Measurements from ENCODE around the gene AKAP12.

Gene AKAP12

DNA sequence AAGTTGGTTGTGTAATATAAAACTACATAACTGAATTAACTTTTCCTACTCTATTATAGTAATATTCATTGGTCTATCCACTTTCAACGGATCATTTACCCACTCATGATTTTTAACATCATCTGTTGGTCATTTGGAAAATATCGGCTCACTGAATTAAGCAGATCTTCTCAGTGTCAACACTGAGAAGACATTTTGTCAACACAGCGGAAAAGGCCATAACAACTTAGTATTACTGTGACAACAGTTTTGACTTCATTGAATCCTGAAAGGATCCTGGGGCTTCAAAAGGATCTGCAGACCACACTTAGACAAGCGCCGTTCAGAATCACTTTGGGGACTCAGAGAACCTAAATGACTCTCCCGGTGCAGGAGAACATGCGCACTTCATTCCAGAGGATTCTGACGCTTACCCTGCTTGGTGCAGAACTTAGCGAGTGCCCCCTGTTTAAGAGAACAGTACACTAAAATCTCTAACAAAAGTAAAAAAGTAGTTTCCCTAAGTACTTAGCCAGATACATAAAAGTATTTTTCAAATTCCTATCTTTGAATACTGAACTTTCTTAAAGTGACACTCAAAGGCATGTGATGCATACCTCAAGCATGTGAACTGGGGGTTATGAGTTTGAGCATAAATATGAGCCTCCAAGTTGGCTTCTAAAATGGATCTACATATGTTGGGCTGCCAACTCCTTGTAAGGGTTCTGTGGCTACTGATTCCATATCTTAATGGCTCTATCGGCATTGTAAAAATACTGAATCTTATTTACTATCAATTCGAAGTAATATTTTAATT lies 147.6 kb downstream of the AKAP12 start:
- DNase-seq: no peak

DNA sequence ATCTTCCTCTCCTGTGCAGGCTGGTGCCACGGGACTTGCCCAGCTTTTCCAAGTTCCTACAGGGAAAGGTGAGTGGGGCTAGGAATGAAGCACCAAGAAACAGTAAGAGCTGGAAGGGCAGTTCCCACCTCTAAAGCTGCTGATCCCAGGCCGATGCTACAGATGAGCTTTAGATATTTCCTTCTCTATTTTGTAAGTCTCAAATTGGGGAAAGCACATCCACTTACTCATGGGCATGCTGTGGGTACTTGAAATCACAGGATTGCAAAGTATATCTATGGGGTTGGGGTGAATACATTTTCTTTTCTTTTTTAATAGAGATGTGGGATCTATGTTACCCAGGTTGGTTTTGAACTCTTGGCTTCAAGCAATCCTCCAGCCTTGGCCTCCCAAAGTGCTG lies 148.5 kb downstream of the AKAP12 start:
- DNase-seq: no peak

DNA sequence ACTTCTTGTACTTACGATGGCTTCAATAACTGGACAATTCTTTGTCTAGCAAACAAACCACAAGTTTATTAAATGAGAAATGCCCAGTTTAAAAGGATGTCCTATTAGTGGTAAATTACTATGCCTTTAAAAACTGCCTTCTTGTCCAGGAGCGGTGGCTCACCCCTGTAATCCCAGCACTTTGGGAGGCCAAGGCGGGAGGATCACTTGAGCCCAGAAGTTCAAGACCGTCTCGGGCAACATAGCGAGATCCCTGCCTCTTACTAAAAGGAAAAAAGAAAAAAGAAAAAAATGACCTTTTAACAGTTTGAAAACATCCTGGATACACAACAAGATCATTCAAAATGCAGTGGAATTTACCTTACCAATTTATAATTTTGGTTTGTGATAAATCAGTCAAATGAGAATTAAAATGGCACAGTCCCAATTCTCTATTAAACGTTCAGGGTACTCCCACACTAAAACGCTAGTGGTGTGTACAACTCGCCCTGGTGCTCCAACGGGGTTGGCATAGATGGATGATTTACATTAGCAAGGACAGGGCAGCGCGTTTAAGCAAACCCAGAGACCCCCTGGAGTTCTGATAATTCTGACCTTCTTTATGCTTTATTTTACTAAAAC lies 149.3 kb downstream of the AKAP12 start:
- DNase-seq: no peak

DNA sequence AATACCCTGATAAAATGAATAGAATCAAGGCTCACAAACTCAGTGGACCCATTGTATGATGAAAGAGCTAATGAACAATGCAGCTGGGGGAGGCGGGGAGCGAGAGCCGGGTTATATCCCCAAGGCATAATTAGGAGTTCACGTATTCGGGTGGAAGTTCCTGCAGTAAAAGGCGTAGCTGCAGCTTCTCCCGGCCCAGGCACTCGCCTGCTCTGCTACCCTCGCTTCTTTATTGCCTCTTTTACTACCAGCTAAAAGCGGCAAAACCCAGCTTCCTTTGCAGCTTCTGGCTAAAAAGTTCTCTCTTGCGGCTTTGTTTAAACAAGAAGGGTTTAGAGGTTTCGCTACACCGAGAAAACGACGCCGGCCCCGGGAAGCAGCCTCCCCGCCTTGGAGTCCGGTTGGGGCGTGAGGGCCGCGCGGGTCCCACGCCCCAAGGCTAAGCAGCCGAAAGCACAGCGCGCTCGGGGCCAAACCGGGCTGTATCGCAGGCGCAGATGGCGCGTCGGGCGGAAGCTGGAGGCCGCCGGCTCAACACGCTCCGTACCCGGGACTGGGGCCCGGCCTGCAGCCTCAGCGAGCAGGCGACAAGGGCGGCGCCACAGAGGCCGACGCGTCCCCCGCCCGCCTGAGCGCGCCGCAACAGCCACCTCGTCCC lies 150.0 kb downstream of the AKAP12 start:
- DNase-seq: peak; percentile 44

DNA sequence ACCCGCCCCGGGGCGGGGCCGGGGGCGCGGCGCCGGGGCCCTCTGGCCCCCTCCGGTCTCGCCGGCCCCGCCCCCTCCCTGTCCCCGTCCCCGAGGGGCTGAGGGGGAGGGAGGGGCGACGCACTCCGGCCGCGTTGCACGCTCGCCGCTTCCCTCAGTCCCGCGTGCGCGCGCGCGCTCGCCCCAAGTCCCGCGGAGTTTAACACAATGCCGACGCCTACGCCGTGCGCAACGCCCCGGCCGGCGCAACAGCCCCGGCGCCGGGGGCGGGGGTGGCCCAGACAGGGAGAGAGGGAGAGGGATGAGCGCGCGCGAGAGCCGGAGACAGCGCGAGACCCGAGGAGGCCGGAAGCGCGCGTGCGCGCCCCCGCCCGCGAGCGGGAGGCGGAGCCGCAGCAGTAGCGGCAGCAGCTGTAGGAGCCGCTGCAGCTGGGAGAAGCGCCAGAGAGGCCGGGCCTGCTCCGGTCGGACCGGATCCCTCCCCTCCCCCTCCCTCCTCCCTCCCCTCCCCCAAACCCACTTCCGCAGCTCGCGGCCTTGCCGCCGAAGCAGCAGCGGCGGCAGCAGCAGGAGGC lies 150.6 kb downstream of the AKAP12 start:
- peak; percentile 95 for DNase-seq

DNA sequence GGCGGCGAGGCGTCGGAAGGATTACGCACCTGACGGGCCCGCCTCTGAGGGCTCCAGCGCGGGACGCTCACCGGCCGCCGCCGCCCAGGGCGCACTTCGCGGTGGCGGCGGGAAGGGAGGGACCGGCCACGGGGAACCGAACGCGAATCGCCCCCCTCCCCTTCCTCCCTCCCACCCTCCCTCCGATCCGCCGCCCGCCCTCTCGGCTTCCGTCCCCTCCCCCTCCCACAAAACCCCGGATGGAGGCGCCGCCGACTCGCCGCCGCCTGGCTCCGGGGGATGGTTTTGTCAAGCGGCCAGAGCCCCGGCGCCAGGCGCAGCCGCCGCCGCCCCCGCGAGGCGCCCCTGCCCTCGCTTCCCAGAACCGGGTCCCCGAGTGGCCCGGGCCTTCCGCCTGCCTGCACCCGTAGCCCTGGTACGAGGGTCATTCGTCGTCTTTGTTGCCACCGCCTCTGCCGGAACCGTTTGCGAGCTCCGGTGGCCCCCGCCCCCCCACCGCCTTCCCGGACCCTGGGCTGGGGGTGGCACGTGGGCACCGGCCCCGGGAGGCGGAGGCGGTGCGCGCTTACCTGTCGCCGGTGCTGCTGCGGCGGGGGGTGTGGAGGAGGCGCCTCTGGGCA lies 151.2 kb downstream of the AKAP12 start:
- DNase-seq: peak; percentile 20

DNA sequence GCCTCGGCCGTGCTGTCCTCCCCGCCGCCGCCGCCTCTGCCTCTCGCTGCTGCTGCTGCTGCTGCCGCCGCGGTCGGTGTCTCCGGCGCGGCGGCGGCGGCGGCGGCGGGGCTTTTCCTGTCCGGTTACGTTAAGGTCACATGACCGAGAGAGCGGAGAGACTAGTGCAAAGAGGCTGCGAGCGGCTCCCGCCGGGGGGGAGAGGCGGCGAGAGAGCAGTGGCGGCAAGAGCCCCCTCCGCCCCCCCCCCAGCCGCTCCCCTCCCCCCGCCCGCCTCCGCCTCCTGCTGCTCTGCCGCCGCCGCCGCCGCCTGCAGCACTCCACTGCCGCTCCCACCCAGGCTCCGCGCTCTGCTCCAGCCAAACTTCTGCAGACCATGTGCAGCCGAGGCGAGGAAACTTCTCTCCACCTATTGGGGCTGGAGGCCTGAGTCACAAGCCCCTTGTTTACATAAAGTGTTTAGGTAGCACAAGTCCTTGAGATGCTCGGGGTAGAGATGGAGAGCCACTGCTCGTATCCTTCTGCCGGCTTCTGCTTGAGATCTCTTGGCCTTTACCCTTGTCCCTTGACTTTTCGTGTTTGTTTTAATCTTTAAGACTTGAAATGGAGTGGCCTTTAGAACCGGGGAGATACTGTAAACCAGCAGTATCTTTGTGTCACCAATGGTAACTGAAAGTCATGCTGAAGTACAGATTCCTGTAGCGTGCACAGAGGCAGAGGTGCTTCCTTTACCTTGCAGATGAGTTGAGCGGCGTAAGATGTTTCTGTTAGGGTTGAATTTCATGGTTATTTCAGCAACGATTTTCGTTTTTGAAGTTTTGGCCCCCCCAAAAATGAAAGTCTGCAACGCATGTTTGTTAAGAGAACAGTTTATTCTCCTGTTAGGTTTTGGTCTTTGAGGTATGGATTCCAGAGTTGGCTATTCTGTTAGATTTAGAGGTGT lies 152.0 kb downstream of the AKAP12 start, which contains the start of gene ZBTB2:
TSS of gene ZBTB2 (minus strand) at position 89 of the 943 bp plus-strand sequence. CDS start 17,922 bp downstream, outside the sequence.
- DNase-seq: peak; percentile 22

DNA sequence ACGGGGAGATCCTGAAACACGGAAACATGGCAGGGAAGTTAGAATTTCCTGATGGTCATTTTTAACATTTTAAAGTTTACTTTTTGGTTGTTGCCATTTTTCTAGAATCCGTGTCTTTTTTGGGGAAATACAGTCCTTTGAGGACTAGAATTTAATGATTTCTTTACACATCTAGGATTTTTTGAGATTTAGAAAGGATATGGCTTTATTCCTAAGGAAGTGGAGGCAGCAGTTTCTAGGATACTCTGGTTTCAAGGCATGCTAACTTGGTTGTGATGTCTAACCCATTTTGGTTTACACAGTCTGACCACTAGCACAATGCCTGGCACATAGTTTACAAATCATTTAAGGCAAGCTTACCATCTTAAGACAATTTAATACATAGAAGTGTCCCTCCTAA lies 152.7 kb downstream of the AKAP12 start:
- DNase-seq: no peak

DNA sequence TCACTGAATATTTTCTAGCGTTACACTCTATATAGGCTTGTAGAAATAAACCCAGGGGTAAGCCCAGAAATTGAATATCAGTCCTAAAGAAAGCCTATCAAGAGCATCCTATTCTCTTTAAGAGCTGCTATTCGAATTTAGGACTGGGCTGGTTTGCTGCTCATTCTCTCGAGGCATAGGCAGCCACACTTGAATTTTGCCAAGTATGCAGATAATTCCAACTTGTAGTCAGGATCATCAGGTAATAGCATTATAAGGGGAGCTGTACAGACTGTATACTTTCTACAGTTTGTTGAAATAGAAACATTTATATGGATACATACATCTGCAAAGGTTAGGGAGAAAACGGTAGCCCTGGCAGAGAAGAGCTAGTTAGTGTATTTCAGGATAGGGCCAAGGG lies 153.6 kb downstream of the AKAP12 start:
- no peak for DNase-seq

DNA sequence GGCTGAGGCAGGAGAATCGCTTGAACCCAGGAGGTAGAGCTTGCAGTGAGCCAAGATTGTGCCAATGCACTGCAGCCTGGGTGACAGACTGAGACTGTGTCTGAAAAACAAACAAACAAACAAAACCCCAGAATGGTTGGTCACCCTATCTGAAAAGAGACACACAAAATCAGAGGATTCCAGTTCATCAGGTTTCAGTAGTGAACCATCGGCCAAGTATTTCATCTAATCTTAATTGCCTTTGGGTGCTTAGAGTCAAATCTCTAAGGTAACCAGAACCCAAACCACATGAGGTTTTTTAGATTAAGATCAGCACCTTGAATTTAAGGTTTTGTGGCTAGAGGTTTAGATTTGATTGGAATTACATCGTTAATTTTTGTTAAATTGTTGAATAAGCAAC lies 159.9 kb downstream of the AKAP12 start:
- no peak for DNase-seq

DNA sequence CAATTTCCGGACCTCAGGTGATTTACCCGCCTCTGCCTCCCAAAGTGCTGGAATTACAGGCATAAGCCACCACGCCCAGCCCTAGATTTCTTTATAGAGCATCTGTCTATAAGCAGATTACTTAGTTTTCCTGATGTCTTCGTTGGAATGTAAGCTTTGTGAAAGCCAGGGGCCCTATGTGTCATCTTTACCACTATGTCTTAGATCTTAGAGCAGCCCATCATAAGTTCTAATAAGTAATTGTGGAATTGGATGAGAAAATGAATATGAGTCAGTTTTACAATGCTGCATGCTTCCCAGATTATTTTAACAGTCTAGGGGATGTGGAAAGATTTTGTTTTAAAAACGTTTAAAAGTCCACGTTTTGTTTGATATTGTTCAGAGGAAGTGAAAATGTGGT lies 160.7 kb downstream of the AKAP12 start:
- DNase-seq: no peak

DNA sequence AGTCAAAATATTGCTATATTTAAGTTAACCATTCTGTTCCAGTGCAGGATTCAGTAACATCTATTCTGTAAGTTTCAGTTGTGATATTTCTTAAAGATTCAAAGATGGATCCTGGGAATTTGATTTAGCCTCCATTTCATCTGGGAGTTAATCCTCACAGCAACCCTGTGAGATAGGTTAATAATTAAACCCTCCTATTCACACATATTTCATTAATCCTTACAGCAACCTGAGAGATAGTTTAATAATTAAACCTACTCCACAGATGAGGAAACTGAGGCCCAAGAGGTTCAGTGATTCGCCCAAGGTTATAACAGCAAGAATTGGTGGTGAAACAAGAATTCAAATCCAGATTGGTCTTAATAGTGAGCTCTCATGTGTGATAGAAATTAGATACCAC lies 162.5 kb downstream of the AKAP12 start:
- DNase-seq: no peak

DNA sequence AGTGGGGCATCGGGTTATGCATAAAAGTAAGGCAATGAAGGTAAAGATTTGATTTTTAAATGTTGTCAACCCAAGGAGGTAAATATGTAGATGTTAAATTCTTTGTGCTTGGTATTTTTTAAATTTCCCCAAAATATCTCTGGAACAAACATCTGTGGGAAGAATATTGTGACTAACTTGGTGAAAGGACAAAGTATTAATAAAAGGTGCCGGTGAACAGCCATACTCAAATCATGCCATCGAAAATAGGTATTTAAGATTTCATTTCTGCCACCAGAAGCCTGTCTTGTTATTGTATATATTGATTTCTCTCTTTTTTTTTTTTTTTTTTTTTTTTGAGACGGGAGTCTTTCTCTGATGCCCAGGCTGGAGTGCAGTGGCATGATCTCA lies 164.1 kb downstream of the AKAP12 start:
- no peak for DNase-seq
